ENCODE data around the gene ZNF653.

The ZNF653 gene

GRCh38 chr19:11538232-11539036, 32.8 kb upstream of the ZNF653 start, which contains the start of gene CNN1:
TSS of gene CNN1 (plus strand) at chr19:11538851. CDS start at chr19:11538928, 77 bp downstream.
- no peaks in the 10 kb centered on the region for H3K36me3 Mint-ChIP-seq
- no peaks in the 10 kb centered on the region for H3K9me3 Mint-ChIP-seq
- H3K4me1 Mint-ChIP-seq, result peaks cover 23% of the 10 kb centered on the region
- H3K27me3 Mint-ChIP-seq, result peaks cover 7% of the 10 kb centered on the region
- no peak for ATAC-seq (ENCODE audit: low read depth)
- peak within 1 kb of the TSS; percentile 14 for H3K4me3 Mint-ChIP-seq
- H3K27ac Mint-ChIP-seq, result no peak within 1 kb of the TSS
- no peak for DNase-seq (ENCODE audit: low spot score in 2 of 2)

- peaks cover 23% of the 10 kb centered on the region for H3K4me1 Mint-ChIP-seq
- peak overlapping the region; percentile 88 for H3K27ac Mint-ChIP-seq
- ATAC-seq (ENCODE audit: low read depth) (peak; percentile 93), DNase-seq (ENCODE audit: low spot score in 2 of 2) (peak; percentile 87 to 93)
- peaks cover 7% of the 10 kb centered on the region for H3K27me3 Mint-ChIP-seq
- no peaks in the 10 kb centered on the region for H3K9me3 Mint-ChIP-seq
- H3K4me3 Mint-ChIP-seq, result peak overlapping the region; percentile 78
- no peaks in the 10 kb centered on the region for H3K36me3 Mint-ChIP-seq
Observed at GRCh38 chr19:11535792-11536595, 30.4 kb upstream of the ZNF653 start.

- DNase-seq (ENCODE audit: low spot score in 2 of 2), result no peak
- Mint-ChIP-seq H3K9me3 (no peaks in the 10 kb centered on the region), H3K4me1 (peaks cover 18% of the 10 kb centered on the region), H3K27ac (peak overlapping the region; percentile 4), H3K27me3 (peaks cover 7% of the 10 kb centered on the region), H3K36me3 (no peaks in the 10 kb centered on the region), H3K4me3 (peak overlapping the region; percentile 47)
- no peak for ATAC-seq (ENCODE audit: low read depth)
Observed at GRCh38 chr19:11534948-11535347, 29.3 kb upstream of the ZNF653 start.

GRCh38 chr19:11534538-11534937, 28.9 kb upstream of the ZNF653 start:
- peaks cover 18% of the 10 kb centered on the region for H3K4me1 Mint-ChIP-seq
- H3K36me3 Mint-ChIP-seq, result no peaks in the 10 kb centered on the region
- peak overlapping the region; percentile 4 for H3K27ac Mint-ChIP-seq
- ATAC-seq (ENCODE audit: low read depth), result no peak
- DNase-seq (ENCODE audit: low spot score in 2 of 2), result no peak
- no peaks in the 10 kb centered on the region for H3K9me3 Mint-ChIP-seq
- peak overlapping the region; percentile 47 for H3K4me3 Mint-ChIP-seq
- H3K27me3 Mint-ChIP-seq, result peaks cover 7% of the 10 kb centered on the region

- peaks cover 4% of the 10 kb centered on the region for H3K36me3 Mint-ChIP-seq
- H3K27me3 Mint-ChIP-seq, result no peaks in the 10 kb centered on the region
- no peak overlapping the region for H3K4me3 Mint-ChIP-seq
- no peak for ATAC-seq (ENCODE audit: low read depth)
- no peak overlapping the region for H3K27ac Mint-ChIP-seq
- H3K9me3 Mint-ChIP-seq, result no peaks in the 10 kb centered on the region
- H3K4me1 Mint-ChIP-seq, result peaks cover 21% of the 10 kb centered on the region
- no peak for DNase-seq (ENCODE audit: low spot score in 2 of 2)
Observed at GRCh38 chr19:11530432-11530831, 24.8 kb upstream of the ZNF653 start.

GRCh38 chr19:11528551-11529341, 23.1 kb upstream of the ZNF653 start, which contains the start of gene ECSIT:
TSS of gene ECSIT (minus strand) at chr19:11529134. CDS start at chr19:11519170, 9,964 bp downstream.
- no peaks in the 10 kb centered on the region for H3K27me3 Mint-ChIP-seq
- H3K4me1 Mint-ChIP-seq, result peaks cover 13% of the 10 kb centered on the region
- peak within 1 kb of the TSS; percentile 98 for H3K4me3 Mint-ChIP-seq

GRCh38 chr19:11519138-11519537, 13.5 kb upstream of the ZNF653 start:
- H3K27ac Mint-ChIP-seq, result no peak overlapping the region
- ATAC-seq (ENCODE audit: low read depth) (no peak), DNase-seq (ENCODE audit: low spot score in 2 of 2) (no peak)
- H3K4me3 Mint-ChIP-seq, result no peak overlapping the region
- no peaks in the 10 kb centered on the region for H3K9me3 Mint-ChIP-seq
- H3K27me3 Mint-ChIP-seq, result no peaks in the 10 kb centered on the region
- H3K36me3 Mint-ChIP-seq, result peaks cover 22% of the 10 kb centered on the region
- peaks cover 2% of the 10 kb centered on the region for H3K4me1 Mint-ChIP-seq

More at GRCh38 chr19:11528551-11529341, 23.1 kb upstream of the ZNF653 start, which contains the start of gene ECSIT:
- H3K36me3 Mint-ChIP-seq, result peaks cover 5% of the 10 kb centered on the region
- no peaks in the 10 kb centered on the region for H3K9me3 Mint-ChIP-seq
- DNase-seq (ENCODE audit: low spot score in 2 of 2) (peak; percentile 86 to 89), ATAC-seq (ENCODE audit: low read depth) (peak; percentile 98)
- H3K27ac Mint-ChIP-seq, result peak within 1 kb of the TSS; percentile 95

- Mint-ChIP-seq H3K27me3 (no peaks in the 10 kb centered on the region), H3K27ac (no peak overlapping the region), H3K4me3 (no peak overlapping the region), H3K4me1 (peaks cover 4% of the 10 kb centered on the region), H3K36me3 (peaks cover 33% of the 10 kb centered on the region), H3K9me3 (no peaks in the 10 kb centered on the region)
- DNase-seq (ENCODE audit: low spot score in 2 of 2) (no peak), ATAC-seq (ENCODE audit: low read depth) (no peak)
Observed at GRCh38 chr19:11513946-11514345, 8.3 kb upstream of the ZNF653 start.

GRCh38 chr19:11510444-11510843, 4.8 kb upstream of the ZNF653 start:
- H3K4me3 Mint-ChIP-seq, result no peak overlapping the region
- DNase-seq (ENCODE audit: low spot score in 2 of 2), result no peak
- H3K36me3 Mint-ChIP-seq, result peaks cover 25% of the 10 kb centered on the region
- no peak for ATAC-seq (ENCODE audit: low read depth)
- no peaks in the 10 kb centered on the region for H3K9me3 Mint-ChIP-seq
- H3K27me3 Mint-ChIP-seq, result no peaks in the 10 kb centered on the region
- H3K27ac Mint-ChIP-seq, result no peak overlapping the region
- peaks cover 9% of the 10 kb centered on the region for H3K4me1 Mint-ChIP-seq

GRCh38 chr19:11507370-11508078, 1.9 kb upstream of the ZNF653 start:
- no peaks in the 10 kb centered on the region for H3K9me3 Mint-ChIP-seq
- H3K4me3 Mint-ChIP-seq, result peak overlapping the region; percentile 69
- no peak overlapping the region for H3K27ac Mint-ChIP-seq
- H3K36me3 Mint-ChIP-seq, result peaks cover 11% of the 10 kb centered on the region
- H3K4me1 Mint-ChIP-seq, result peaks cover 16% of the 10 kb centered on the region
- H3K27me3 Mint-ChIP-seq, result no peaks in the 10 kb centered on the region
- DNase-seq (ENCODE audit: low spot score in 2 of 2) (no peak), ATAC-seq (ENCODE audit: low read depth) (no peak)

GRCh38 chr19:11506967-11507366, 1.3 kb upstream of the ZNF653 start:
- Mint-ChIP-seq H3K4me3 (peak overlapping the region; percentile 57), H3K27ac (peak overlapping the region; percentile 18), H3K9me3 (no peaks in the 10 kb centered on the region), H3K36me3 (peaks cover 7% of the 10 kb centered on the region), H3K27me3 (no peaks in the 10 kb centered on the region), H3K4me1 (peaks cover 16% of the 10 kb centered on the region)
- DNase-seq (ENCODE audit: low spot score in 2 of 2) (no peak), ATAC-seq (ENCODE audit: low read depth) (no peak)

GRCh38 chr19:11506101-11506555, 489 bp upstream of the ZNF653 start:
- H3K27ac Mint-ChIP-seq, result peak overlapping the region; percentile 94
- H3K4me3 Mint-ChIP-seq, result peak overlapping the region; percentile 95
- ATAC-seq (ENCODE audit: low read depth), result peak; percentile 12
- H3K27me3 Mint-ChIP-seq, result no peaks in the 10 kb centered on the region
- peaks cover 18% of the 10 kb centered on the region for H3K4me1 Mint-ChIP-seq
- peaks cover 7% of the 10 kb centered on the region for H3K36me3 Mint-ChIP-seq
- no peaks in the 10 kb centered on the region for H3K9me3 Mint-ChIP-seq
- no peak for DNase-seq (ENCODE audit: low spot score in 2 of 2)

- ATAC-seq (ENCODE audit: low read depth), result peak; percentile 88
- no peaks in the 10 kb centered on the region for H3K27me3 Mint-ChIP-seq
- peak; percentile 93 to 98 for DNase-seq (ENCODE audit: low spot score in 2 of 2)
- H3K4me3 Mint-ChIP-seq, result peak overlapping the region; percentile 95
- H3K36me3 Mint-ChIP-seq, result peaks cover 5% of the 10 kb centered on the region
- no peaks in the 10 kb centered on the region for H3K9me3 Mint-ChIP-seq
- peak overlapping the region; percentile 94 for H3K27ac Mint-ChIP-seq
- peaks cover 18% of the 10 kb centered on the region for H3K4me1 Mint-ChIP-seq
Observed at GRCh38 chr19:11505032-11505503, 571 bp downstream of the ZNF653 start.
